ENCODE results near the gene DLX1.

DLX1 gene

DNA sequence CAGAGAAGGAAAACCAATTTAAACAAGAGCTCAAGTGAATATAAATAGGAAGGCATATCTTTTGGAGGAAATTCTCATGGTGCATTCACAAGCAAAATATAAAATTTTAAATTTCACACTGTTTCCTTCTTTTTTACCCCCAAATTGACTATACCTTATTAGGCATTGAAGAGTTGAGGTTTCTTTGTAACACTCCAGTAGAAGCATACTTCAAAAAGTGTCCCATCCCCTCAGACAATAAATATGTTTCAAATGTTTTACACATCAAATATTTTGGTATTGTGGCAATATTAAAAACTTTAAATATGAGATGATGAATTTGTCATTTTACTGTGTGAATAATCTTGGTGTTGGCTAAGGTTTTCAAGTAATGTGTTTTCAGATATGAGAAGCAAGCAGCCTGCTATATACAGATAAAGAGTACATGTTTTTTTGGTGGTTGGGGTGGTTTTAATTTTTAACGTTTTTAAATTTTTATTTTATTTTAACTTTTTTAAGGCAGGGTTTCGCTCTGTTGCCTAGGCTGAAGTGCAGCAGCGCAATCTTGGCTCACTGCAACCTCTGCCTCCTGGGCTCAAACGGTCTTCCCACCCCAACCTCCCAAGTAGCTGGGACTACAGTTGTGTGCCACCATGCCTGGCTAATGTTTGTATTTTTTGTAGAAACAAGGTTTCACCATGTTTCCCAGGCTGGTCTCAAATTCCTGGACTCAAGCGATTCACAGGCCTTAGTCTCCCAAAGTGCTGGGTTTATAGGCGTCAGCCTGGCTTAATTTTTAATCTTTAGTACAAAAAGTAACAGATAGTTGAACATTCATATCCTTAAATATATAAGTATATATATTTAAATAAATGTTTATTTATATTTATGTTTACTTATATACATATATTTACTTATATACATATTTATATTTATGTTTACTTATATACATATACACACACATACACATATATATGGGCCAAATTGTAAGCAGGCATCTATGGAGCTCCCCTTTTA is 36.5 kb upstream of the DLX1 start:
- TF ChIP-seq, protein P1, sequence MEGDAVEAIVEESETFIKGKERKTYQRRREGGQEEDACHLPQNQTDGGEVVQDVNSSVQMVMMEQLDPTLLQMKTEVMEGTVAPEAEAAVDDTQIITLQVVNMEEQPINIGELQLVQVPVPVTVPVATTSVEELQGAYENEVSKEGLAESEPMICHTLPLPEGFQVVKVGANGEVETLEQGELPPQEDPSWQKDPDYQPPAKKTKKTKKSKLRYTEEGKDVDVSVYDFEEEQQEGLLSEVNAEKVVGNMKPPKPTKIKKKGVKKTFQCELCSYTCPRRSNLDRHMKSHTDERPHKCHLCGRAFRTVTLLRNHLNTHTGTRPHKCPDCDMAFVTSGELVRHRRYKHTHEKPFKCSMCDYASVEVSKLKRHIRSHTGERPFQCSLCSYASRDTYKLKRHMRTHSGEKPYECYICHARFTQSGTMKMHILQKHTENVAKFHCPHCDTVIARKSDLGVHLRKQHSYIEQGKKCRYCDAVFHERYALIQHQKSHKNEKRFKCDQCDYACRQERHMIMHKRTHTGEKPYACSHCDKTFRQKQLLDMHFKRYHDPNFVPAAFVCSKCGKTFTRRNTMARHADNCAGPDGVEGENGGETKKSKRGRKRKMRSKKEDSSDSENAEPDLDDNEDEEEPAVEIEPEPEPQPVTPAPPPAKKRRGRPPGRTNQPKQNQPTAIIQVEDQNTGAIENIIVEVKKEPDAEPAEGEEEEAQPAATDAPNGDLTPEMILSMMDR (IDR thresholded peaks at IDR 0.05; ENCODE audit: poor library complexity, severe bottlenecking) = no peak
- Histone ChIP-seq H3K4me3 (ENCODE audit: severe bottlenecking) (no peak overlapping the region), H3K27ac (ENCODE audit: poor library complexity, severe bottlenecking) (no peak overlapping the region), H3K27me3 (ENCODE audit: insufficient read depth, poor library complexity, severe bottlenecking) (no peaks in the 10 kb centered on the region), H3K36me3 (ENCODE audit: low read depth) (no peaks in the 10 kb centered on the region), H3K4me1 (ENCODE audit: insufficient read depth, poor library complexity, severe bottlenecking) (peaks cover 6% of the 10 kb centered on the region), H3K9me3 (ENCODE audit: severe bottlenecking) (no peaks in the 10 kb centered on the region)
- ATAC-seq (ENCODE audit: low read depth) (no peak), DNase-seq (ENCODE audit: low spot score) (no peak)

DNA sequence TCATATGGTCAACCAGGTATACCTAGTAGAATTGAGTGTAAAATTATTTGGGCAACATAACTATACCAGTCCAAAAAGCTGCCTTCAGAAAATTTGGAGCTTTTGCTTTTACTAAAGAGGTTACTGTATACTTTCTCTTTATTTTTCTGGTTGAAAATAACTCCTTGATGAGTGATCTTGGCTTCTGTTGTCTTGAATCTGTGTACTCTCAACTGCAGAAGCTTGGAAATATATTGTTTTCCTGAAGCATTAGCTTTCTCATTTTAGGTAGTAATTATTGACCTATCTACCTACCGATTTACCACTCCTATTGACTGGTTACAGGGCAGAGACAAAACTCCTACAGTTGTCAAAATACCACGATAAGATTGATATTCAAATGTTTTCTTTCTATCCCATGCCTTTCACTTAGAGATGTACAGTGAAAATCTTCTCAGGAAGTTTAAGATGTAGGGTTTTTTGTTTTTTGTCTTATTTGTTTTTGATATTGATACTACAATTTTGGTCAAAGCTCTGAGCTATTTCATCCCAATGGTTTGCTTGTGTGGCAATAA is 35.7 kb upstream of the DLX1 start:
- H3K4me3 ChIP-seq (ENCODE audit: severe bottlenecking) = no peak overlapping the region
- ATAC-seq (ENCODE audit: low read depth) (no peak), DNase-seq (ENCODE audit: low spot score) (no peak)
- TF ChIP-seq, protein P1 (IDR thresholded peaks at IDR 0.05; ENCODE audit: poor library complexity, severe bottlenecking) = no peak
- no peak overlapping the region for H3K27ac ChIP-seq (ENCODE audit: poor library complexity, severe bottlenecking)
- peaks cover 6% of the 10 kb centered on the region for H3K4me1 ChIP-seq (ENCODE audit: insufficient read depth, poor library complexity, severe bottlenecking)
- no peaks in the 10 kb centered on the region for H3K9me3 ChIP-seq (ENCODE audit: severe bottlenecking)
- no peaks in the 10 kb centered on the region for H3K36me3 ChIP-seq (ENCODE audit: low read depth)
- H3K27me3 ChIP-seq (ENCODE audit: insufficient read depth, poor library complexity, severe bottlenecking) = no peaks in the 10 kb centered on the region

DNA sequence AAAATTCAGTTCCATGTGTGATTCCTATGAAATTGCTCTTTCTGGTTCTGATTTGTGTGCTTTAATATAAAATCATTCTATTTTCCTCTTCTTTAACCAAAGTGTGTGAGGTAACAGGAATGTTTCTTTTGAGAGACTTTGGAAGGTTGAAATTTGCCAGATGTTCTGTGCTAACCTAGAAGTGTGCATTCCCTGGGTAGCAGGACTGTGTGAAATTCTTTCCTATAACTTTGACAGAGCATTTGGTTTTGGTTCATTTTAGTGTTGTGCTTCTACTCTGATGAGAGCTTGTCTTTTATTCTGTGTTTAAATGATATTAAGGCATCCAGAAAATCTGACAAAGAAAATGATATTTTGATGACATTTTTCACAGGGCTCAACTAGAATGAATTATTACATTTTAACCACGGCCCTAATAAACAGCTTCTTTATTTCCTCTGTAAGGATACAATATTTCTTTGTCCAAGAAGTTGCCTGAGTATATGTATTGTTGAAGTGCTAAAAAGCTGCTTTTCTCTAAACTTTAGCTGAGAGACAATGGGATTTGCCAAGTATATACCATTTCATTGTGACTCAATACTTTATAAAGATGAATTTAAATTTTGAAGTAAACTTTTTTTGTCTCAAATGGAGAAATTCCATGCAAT is 34.7 kb upstream of the DLX1 start:
- Histone ChIP-seq H3K4me1 (ENCODE audit: insufficient read depth, poor library complexity, severe bottlenecking) (peaks cover 6% of the 10 kb centered on the region), H3K4me3 (ENCODE audit: severe bottlenecking) (no peak overlapping the region), H3K9me3 (ENCODE audit: severe bottlenecking) (no peaks in the 10 kb centered on the region), H3K27ac (ENCODE audit: poor library complexity, severe bottlenecking) (no peak overlapping the region), H3K36me3 (ENCODE audit: low read depth) (no peaks in the 10 kb centered on the region), H3K27me3 (ENCODE audit: insufficient read depth, poor library complexity, severe bottlenecking) (no peaks in the 10 kb centered on the region)
- ATAC-seq (ENCODE audit: low read depth) (no peak), DNase-seq (ENCODE audit: low spot score) (no peak)
- TF ChIP-seq, protein P1 (IDR thresholded peaks at IDR 0.05; ENCODE audit: poor library complexity, severe bottlenecking) = no peak

DNA sequence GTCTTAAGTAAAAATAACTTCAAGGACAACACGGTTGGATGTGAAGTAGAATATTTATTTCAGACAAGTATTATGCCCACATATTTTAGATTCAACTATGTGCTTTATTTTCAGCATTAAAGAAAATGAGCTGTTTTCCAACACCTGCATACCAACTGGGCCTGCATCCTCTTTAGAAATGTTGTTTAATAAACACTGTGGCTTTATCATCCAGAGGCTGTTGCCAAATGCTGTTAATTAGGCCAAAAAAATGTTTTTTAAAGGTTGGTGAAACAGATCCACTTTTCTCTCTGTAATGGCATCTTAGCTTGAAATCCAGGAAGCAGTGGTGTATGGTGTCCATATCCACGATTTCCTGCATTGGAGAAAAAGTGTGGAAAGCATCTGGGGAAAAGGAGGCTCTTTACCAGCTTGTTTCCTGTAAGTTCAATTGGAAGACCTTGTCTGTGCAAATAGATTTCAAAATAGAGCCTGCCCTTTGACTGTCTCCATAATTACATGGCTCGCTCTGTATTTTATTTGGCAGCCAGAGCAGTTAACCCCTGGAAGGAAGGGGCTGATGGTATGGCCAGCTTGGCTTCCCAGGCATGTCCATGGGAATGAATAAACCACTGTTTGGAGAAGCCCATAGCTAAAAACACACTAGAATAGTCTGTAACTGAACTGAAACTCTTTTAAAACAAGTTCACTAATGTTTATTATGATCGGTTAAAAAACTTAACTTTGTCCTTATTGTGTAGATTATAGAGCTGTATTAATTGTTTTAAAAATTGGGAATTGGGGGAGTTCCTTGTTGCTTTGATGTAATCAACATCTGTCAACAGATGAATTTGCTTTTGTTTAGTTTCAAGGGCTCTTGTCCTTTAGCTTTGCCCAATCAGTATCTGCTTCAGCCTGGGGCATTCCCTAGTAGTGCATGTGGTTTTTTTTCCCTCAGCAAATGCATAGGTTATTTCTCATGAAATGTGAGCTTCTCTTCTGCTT is 33.0 kb upstream of the DLX1 start:
- Histone ChIP-seq H3K9me3 (ENCODE audit: severe bottlenecking) (no peaks in the 10 kb centered on the region), H3K27ac (ENCODE audit: poor library complexity, severe bottlenecking) (no peak overlapping the region), H3K4me1 (ENCODE audit: insufficient read depth, poor library complexity, severe bottlenecking) (no peaks in the 10 kb centered on the region), H3K36me3 (ENCODE audit: low read depth) (no peaks in the 10 kb centered on the region), H3K27me3 (ENCODE audit: insufficient read depth, poor library complexity, severe bottlenecking) (no peaks in the 10 kb centered on the region), H3K4me3 (ENCODE audit: severe bottlenecking) (no peak overlapping the region)
- DNase-seq (ENCODE audit: low spot score) (no peak), ATAC-seq (ENCODE audit: low read depth) (no peak)
- TF ChIP-seq, protein P1 (IDR thresholded peaks at IDR 0.05; ENCODE audit: poor library complexity, severe bottlenecking) = no peak

Measured in RWPE2 (cell line).